ENCODE measurements around the gene MTFP1.

DNA sequence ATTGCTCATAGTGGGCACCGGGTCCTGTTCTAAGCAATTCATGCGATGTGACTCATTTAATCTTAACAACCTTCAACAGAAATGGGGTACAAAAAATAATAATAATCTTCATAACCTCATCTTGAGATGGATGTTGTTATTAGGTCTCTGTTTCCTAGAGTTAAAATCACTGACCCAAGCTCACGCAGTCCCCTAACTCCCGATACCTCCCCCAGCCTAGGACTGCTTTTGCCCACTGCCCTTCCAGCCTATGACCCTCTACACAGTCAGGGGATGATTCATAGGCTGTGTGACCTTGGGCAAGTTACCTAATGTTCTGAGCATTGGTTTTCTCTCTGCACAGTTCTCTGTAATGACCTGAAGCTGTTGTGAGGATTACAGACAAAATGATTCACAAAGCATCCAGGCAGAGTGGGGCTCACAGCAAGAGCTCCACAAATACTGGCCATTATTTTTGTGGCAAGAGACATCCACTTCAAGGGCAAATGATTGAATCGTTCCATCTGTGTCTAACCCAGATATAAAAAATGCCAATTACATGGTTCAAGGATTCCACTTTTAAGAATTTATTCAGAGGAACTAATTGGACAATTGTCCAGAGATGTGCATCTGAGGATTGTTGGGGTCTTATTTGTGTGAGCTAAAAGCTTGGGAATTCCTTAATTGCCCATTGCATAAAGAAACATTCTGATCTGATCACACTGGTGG, 20.0 kb downstream of the MTFP1 start:
- TF ChIP-seq SIN3A (IDR thresholded peaks at IDR 0.05; ENCODE audit: borderline replicate concordance, insufficient read depth, low read length) = no peak
- TF ChIP-seq POLR2AphosphoS5 (IDR thresholded peaks at IDR 0.05; ENCODE audit: low read depth, low read length) = no peak
- no peak for TF ChIP-seq TAF1 (IDR thresholded peaks at IDR 0.05; ENCODE audit: borderline replicate concordance, insufficient read depth, low read length)

Measured in PFSK-1 (cell line).